ENCODE measurements around the gene RASSF5. TPM values are rescaled to one million over a fixed set of nuclear protein-coding genes. Genes with fewer than 3 reads are reported as not detected.
A peak's percentile ranks its signal among the peaks of the same experiment; 100 is the strongest.

Gene RASSF5
- polyA plus RNA-seq, 2 of the 4 experiments (the other 2 are of a cell fraction): 2.0 to 2.2 TPM

GRCh38 chr1:206544562-206545257 is 37.4 kb downstream of the RASSF5 start (continued):
- TF ChIP-seq, protein P1, sequence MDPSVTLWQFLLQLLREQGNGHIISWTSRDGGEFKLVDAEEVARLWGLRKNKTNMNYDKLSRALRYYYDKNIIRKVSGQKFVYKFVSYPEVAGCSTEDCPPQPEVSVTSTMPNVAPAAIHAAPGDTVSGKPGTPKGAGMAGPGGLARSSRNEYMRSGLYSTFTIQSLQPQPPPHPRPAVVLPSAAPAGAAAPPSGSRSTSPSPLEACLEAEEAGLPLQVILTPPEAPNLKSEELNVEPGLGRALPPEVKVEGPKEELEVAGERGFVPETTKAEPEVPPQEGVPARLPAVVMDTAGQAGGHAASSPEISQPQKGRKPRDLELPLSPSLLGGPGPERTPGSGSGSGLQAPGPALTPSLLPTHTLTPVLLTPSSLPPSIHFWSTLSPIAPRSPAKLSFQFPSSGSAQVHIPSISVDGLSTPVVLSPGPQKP (IDR thresholded peaks at IDR 0.05; ENCODE audit: low read depth, low read length): no peak
- TF ChIP-seq CHD4 (IDR thresholded peaks at IDR 0.05; ENCODE audit: borderline replicate concordance) (no peak), RFX5 (IDR thresholded peaks at IDR 0.05) (no peak), HEYL (CRISPR knock-in tag; IDR thresholded peaks at IDR 0.05) (no peak), ZSCAN20 (CRISPR knock-in tag; IDR thresholded peaks at IDR 0.05) (no peak), KDM5A (IDR thresholded peaks at IDR 0.05) (no peak), TFCP2L1 (CRISPR knock-in tag; IDR thresholded peaks at IDR 0.05) (no peak), POLR2AphosphoS2 (conservative IDR thresholded peaks at IDR 0.05; ENCODE audit: low read length) (no peak)
- TF ChIP-seq, protein P2, sequence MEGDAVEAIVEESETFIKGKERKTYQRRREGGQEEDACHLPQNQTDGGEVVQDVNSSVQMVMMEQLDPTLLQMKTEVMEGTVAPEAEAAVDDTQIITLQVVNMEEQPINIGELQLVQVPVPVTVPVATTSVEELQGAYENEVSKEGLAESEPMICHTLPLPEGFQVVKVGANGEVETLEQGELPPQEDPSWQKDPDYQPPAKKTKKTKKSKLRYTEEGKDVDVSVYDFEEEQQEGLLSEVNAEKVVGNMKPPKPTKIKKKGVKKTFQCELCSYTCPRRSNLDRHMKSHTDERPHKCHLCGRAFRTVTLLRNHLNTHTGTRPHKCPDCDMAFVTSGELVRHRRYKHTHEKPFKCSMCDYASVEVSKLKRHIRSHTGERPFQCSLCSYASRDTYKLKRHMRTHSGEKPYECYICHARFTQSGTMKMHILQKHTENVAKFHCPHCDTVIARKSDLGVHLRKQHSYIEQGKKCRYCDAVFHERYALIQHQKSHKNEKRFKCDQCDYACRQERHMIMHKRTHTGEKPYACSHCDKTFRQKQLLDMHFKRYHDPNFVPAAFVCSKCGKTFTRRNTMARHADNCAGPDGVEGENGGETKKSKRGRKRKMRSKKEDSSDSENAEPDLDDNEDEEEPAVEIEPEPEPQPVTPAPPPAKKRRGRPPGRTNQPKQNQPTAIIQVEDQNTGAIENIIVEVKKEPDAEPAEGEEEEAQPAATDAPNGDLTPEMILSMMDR (IDR thresholded peaks at IDR 0.05): peak; percentile 85

GRCh38 chr1:206545351-206545750 is 38.0 kb downstream of the RASSF5 start:
- H3K4me2 ChIP-seq: no peak overlapping the region
- ChIA-PET POLR2A (interaction anchor here (0.6 kb wide), 1 partner anchor 46 kb away, joined by 4 read pairs; no protein-coding TSS in a partner anchor), CTCF (interaction anchor here (0.6 to 14.4 kb wide), 40 partner anchors 10 to 441 kb away, joined by 3 to 219 read pairs (median 6); partner anchors contain the start of genes EIF2D and IKBKE)
- no peaks in the 10 kb centered on the region for H3K4me1 ChIP-seq
- H3K9me3 ChIP-seq: no peaks in the 10 kb centered on the region
- no peak overlapping the region for H3K27ac ChIP-seq
- FAIRE-seq: no peak
- DNase-seq (ENCODE audit: low read depth in 1 of 2, low spot score in 1 of 2): no peak
- peak in 1 of 2 experiments; percentile 22; a peak in 2 of 6 replicates for ATAC-seq
- WGBS (ENCODE audit: missing lambda C conversion rate): 92% methylated on average over 1 of the region's 1 CpG
- TF ChIP-seq, protein P3, sequence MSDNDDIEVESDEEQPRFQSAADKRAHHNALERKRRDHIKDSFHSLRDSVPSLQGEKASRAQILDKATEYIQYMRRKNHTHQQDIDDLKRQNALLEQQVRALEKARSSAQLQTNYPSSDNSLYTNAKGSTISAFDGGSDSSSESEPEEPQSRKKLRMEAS (IDR thresholded peaks at IDR 0.05): no peak
- TF ChIP-seq FOSB (CRISPR knock-in tag; IDR thresholded peaks at IDR 0.05) (no peak), HOXA7 (CRISPR knock-in tag; IDR thresholded peaks at IDR 0.05) (no peak), HDAC2 (IDR thresholded peaks at IDR 0.05) (no peak), FOXS1 (CRISPR knock-in tag; IDR thresholded peaks at IDR 0.05) (no peak), EP300 (IDR thresholded peaks at IDR 0.05) (no peak), GATA3 (IDR thresholded peaks at IDR 0.05; ENCODE audit: borderline replicate concordance) (no peak)
- TF ChIP-seq, protein P4, sequence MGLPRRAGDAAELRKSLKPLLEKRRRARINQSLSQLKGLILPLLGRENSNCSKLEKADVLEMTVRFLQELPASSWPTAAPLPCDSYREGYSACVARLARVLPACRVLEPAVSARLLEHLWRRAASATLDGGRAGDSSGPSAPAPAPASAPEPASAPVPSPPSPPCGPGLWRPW (IDR thresholded peaks at IDR 0.05): no peak
- no peak overlapping the region for H3K4me3 ChIP-seq

GRCh38 chr1:206547104-206547503 is 39.8 kb downstream of the RASSF5 start:
- no peak for DNase-seq (ENCODE audit: low read depth in 1 of 2, low spot score in 1 of 2)
- ChIA-PET POLR2A (no interaction called here), CTCF (interaction anchor here (1.4 to 14.4 kb wide), 3 partner anchors 32 to 68 kb away, joined by 3 to 219 read pairs (median 11); no protein-coding TSS in a partner anchor)
- no peak for FAIRE-seq
- Histone ChIP-seq H3K4me2 (no peak overlapping the region), H3K4me1 (no peaks in the 10 kb centered on the region), H3K4me3 (no peak overlapping the region), H3K27ac (no peak overlapping the region), H3K9me3 (no peaks in the 10 kb centered on the region)
- no peak for ATAC-seq
- 70% methylated on average over 7 of the region's 7 CpGs for WGBS (ENCODE audit: missing lambda C conversion rate)
- TF ChIP-seq RARB (CRISPR knock-in tag; IDR thresholded peaks at IDR 0.05) (no peak), BHLHE40 (IDR thresholded peaks at IDR 0.05; ENCODE audit: low read depth, low read length) (no peak), HDAC2 (IDR thresholded peaks at IDR 0.05) (no peak), RAD21 (conservative IDR thresholded peaks at IDR 0.05 in 1 of 2, IDR thresholded peaks at IDR 0.05 in 1 of 2) (no peak), ZC3H11A (IDR thresholded peaks at IDR 0.05) (no peak), FOXS1 (CRISPR knock-in tag; IDR thresholded peaks at IDR 0.05) (no peak), JUNB (IDR thresholded peaks at IDR 0.05) (no peak), MYC (IDR thresholded peaks at IDR 0.05; ENCODE audit: borderline replicate concordance, low read length) (no peak)
- TF ChIP-seq, protein P5, sequence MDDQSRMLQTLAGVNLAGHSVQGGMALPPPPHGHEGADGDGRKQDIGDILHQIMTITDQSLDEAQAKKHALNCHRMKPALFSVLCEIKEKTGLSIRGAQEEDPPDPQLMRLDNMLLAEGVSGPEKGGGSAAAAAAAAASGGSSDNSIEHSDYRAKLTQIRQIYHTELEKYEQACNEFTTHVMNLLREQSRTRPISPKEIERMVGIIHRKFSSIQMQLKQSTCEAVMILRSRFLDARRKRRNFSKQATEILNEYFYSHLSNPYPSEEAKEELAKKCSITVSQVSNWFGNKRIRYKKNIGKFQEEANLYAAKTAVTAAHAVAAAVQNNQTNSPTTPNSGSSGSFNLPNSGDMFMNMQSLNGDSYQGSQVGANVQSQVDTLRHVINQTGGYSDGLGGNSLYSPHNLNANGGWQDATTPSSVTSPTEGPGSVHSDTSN (IDR thresholded peaks at IDR 0.05): no peak
